Osteocyte (in vitro differentiated cells): ENCODE measurements around the gene SSC5D. TPM values are rescaled to one million over a fixed set of nuclear protein-coding genes. Genes with fewer than 3 reads are reported as not detected.

Experiments
- DNase-seq: peaks from one replicate; pipeline ENCODE4 v3.0.0; 2021; ENCODE audit warnings: mixed read lengths; ENCODE audit not compliant: unreplicated experiment; ENCODE audit errors: extremely low spot score
- H3K27ac Mint-ChIP-seq: one replicate; pipeline ENCODE4 v1.8.0; 2021; ENCODE audit warnings: mild to moderate bottlenecking, mixed read lengths; ENCODE audit not compliant: unreplicated experiment
- H3K27me3 Mint-ChIP-seq: one replicate; pipeline ENCODE4 v1.8.0; 2021; ENCODE audit warnings: mixed read lengths; ENCODE audit not compliant: unreplicated experiment
- H3K36me3 Mint-ChIP-seq: one replicate; pipeline ENCODE4 v1.8.0; 2021; ENCODE audit warnings: mixed read lengths; ENCODE audit not compliant: unreplicated experiment
- H3K4me1 Mint-ChIP-seq: one replicate; pipeline ENCODE4 v1.8.0; 2021; ENCODE audit warnings: mixed read lengths; ENCODE audit not compliant: unreplicated experiment
- H3K4me3 Mint-ChIP-seq: one replicate; pipeline ENCODE4 v1.8.0; 2021; ENCODE audit warnings: mild to moderate bottlenecking, moderate library complexity, mixed read lengths; ENCODE audit not compliant: unreplicated experiment
- H3K9me3 Mint-ChIP-seq: one replicate; pipeline ENCODE4 v1.8.0; 2021; ENCODE audit warnings: mixed read lengths; ENCODE audit not compliant: unreplicated experiment
- total RNA-seq: library from RNA; stranded (reverse); gene quantifications from 2 replicates; pipeline ENCODE4 v1.2.1, GENCODE V29; 2021
- TF ChIP-seq, protein P1 (sequence below): fragments of 200-600 bp; sonication (generic); IDR thresholded peaks from 2 replicates; pipeline ENCODE4 v1.5.0; 2021; ENCODE audit warnings: antibody characterized with exemption, mild to moderate bottlenecking, moderate library complexity

Gene SSC5D
- total RNA-seq, 1 donor from 2014 or later: 21.5 TPM

DNA sequence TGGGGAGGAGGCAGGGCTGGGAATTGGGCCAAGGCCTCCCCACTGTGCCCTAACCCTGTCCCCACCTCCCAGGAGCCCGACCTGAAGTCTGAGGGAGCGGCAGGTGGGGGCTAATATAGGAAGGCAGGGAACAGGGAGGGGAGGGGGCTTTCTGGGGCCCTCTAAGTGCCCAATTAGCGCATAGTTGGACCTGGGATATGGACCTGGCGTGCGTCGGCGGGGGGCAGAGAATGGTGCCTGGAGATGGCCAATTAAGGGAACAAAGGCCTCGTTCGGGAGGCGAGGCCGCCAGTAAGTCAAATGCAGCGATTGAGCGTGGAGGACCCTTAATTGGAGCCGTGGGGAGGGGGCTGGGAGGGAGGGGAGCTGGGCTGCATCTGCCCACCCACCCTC, 23.6 kb upstream of the SSC5D start, which contains the start of gene C19orf85:
Gene C19orf85, minus strand, starts transcription at position 90 of the 393 bp plus-strand sequence. CDS start 197 bp downstream, outside the sequence.
- Mint-ChIP-seq H3K4me3 (no peak within 1 kb of the TSS), H3K27me3 (no peaks in the 10 kb centered on the region), H3K4me1 (peaks cover 25% of the 10 kb centered on the region), H3K9me3 (no peaks in the 10 kb centered on the region), H3K36me3 (no peaks in the 10 kb centered on the region), H3K27ac (no peak within 1 kb of the TSS)
- no peak for DNase-seq
- TF ChIP-seq, protein P1, sequence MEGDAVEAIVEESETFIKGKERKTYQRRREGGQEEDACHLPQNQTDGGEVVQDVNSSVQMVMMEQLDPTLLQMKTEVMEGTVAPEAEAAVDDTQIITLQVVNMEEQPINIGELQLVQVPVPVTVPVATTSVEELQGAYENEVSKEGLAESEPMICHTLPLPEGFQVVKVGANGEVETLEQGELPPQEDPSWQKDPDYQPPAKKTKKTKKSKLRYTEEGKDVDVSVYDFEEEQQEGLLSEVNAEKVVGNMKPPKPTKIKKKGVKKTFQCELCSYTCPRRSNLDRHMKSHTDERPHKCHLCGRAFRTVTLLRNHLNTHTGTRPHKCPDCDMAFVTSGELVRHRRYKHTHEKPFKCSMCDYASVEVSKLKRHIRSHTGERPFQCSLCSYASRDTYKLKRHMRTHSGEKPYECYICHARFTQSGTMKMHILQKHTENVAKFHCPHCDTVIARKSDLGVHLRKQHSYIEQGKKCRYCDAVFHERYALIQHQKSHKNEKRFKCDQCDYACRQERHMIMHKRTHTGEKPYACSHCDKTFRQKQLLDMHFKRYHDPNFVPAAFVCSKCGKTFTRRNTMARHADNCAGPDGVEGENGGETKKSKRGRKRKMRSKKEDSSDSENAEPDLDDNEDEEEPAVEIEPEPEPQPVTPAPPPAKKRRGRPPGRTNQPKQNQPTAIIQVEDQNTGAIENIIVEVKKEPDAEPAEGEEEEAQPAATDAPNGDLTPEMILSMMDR: no peak

DNA sequence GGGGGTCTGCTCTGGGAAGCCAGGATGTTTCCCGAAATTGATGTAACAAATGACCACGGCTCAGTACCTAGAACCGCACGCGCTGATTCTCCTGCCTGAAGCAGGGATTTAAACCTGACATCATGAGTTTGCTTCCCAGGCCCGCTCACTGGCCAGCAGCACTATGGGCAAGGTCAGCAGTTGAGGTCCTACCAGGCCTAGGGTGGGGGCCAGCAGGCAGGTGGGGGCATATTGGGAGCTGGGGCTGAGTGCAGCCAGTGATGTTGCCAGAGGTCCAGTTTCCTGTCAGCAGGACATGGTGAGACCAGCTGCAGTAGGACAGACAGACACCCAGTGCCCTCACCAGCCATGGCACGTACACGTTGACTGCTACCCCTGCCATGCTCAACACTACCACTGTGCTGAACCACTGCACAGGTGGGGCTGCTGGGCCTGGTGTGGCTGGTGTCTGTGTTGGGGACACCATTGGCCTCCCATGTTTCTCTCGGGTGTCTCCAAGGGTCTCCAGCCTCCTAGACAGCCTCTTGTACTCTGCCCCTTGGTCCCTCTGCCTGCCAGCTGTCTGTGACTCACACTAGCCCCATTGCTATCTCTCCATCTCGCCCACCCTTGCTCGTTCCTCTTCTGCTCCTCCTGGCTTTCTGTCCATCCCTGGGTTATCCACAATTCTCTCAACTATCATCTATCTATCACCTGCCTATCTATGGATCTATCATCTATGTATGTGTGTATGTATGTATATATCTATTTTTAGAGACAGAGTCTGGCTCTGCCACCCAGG, 22.6 kb upstream of the SSC5D start:
- no peak overlapping the region for H3K27ac Mint-ChIP-seq
- H3K4me1 Mint-ChIP-seq: peaks cover 15% of the 10 kb centered on the region
- H3K4me3 Mint-ChIP-seq: no peak overlapping the region
- no peaks in the 10 kb centered on the region for H3K36me3 Mint-ChIP-seq
- DNase-seq: no peak
- H3K27me3 Mint-ChIP-seq: no peaks in the 10 kb centered on the region
- TF ChIP-seq, protein P1: no peak
- no peaks in the 10 kb centered on the region for H3K9me3 Mint-ChIP-seq

DNA sequence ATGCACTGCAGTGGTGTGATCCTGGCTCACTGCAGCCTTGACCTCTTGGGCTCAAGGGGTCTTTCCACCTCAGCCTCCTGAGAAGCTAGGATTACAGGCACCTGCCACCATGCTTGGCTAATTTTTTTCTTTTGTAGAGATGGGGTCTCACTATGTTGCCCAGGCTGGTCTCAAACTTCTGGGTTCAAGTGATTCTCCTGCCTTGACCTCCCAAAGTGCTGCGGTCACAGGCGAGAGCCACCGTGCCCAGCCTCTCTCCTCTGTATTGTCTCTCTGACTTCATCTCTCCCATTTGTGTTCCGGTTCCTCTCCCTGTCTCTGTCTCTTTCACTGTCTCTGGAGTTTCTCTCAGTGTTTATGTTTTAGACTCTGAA, 22.0 kb upstream of the SSC5D start:
- TF ChIP-seq, protein P1: no peak
- Mint-ChIP-seq H3K27me3 (no peaks in the 10 kb centered on the region), H3K27ac (no peak overlapping the region), H3K4me3 (no peak overlapping the region), H3K36me3 (no peaks in the 10 kb centered on the region), H3K9me3 (no peaks in the 10 kb centered on the region), H3K4me1 (peaks cover 12% of the 10 kb centered on the region)
- no peak for DNase-seq

DNA sequence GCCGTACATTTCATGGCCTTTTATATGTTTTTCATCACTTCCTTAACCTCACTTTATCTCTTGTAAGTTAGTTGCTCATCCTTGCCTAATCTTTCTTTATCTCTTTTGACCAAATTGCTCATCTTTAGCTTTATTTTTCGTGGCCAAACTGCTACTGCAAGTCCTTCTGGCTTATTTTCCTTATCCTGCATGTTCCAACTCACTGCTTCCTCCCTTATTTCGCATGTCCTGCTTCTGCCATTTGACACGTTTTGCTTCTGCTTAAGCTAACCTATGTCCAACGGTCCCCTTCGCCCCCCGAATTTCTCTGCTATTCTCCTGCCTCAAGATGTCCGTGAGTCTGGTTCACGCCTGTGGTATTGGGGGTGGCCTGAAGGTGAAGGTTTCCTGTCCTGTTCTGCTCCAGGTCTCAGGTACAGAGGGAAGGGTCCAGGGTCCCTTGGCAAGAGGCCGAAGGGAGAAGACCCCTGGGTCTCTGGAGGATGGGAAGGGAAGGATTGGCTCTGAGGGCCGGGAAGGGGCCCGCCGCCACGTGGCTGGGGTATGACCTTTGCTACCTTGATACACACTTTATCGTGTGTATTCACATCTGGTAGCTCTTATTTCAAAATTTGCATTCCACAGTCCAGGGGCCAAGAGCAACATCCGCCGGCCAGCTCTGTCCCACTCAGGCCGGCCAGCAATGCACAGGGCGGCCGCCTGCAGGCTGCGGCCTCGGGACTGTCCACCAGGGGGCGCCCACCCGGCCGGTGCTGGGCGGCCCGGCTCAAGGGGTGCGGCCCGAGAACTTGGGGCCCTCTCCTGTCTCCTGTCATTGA, 20.8 kb upstream of the SSC5D start:
- no peak overlapping the region for H3K27ac Mint-ChIP-seq
- no peaks in the 10 kb centered on the region for H3K36me3 Mint-ChIP-seq
- no peak overlapping the region for H3K4me3 Mint-ChIP-seq
- TF ChIP-seq, protein P1: peak; percentile 100
- H3K4me1 Mint-ChIP-seq: peaks cover 6% of the 10 kb centered on the region
- H3K9me3 Mint-ChIP-seq: no peaks in the 10 kb centered on the region
- no peaks in the 10 kb centered on the region for H3K27me3 Mint-ChIP-seq
- DNase-seq: no peak

DNA sequence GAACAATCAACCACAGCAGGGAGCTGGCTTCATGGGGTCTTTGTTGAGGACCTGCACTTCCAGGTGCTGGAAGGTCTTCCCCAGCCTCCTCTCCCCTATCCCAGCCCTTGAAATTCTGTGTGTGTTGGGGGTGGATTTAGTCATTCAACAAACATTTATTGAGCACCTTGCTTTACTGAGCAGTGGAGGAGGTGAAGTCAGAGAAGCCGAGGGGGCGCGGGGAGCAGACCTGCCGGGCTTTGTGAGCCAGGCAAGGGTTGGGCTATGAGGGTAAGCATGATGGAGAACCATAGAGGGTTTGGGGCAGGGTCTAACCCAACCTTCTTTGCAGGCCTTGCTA, 20.2 kb upstream of the SSC5D start:
- Mint-ChIP-seq H3K27ac (no peak overlapping the region), H3K36me3 (no peaks in the 10 kb centered on the region), H3K4me3 (no peak overlapping the region), H3K9me3 (no peaks in the 10 kb centered on the region), H3K4me1 (peaks cover 6% of the 10 kb centered on the region), H3K27me3 (no peaks in the 10 kb centered on the region)
- TF ChIP-seq, protein P1: peak; percentile 34
- no peak for DNase-seq
